Nucleus accumbens (tissue), 56 donors: ENCODE data around the gene HEPACAM.

ENCODE experiments used
- DNase-seq, 56 donors: peaks; one replicate each; lab custom pipeline; 2025; lab: John Stamatoyannopoulos, UW

Gene HEPACAM

DNA sequence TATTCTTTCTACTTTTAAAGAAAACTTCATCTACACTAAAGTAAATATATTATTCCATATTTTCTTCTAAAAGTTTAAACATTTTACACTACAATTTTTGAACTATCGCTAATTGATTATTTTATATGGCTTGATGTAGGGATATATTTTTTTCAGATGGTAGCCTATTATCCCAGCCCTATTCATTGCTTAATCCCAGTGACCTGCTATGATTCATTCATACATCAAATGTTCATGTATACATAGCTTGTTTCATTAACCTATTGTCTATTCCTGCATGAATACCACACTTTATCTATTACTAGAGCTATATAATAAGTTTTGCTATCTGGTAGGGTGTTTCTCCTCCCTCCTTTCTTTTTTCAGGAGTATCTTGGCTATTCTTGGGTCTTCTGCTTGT, 33.2 kb downstream of the HEPACAM start:
- DNase-seq = no peak

GRCh38 chr11:124900464-124900863, 35.4 kb downstream of the HEPACAM start:
- DNase-seq = peak in 2 of 56 donors; percentile 43 to 76

GRCh38 chr11:124899383-124900145, 36.3 kb downstream of the HEPACAM start:
- no peak for DNase-seq

DNA sequence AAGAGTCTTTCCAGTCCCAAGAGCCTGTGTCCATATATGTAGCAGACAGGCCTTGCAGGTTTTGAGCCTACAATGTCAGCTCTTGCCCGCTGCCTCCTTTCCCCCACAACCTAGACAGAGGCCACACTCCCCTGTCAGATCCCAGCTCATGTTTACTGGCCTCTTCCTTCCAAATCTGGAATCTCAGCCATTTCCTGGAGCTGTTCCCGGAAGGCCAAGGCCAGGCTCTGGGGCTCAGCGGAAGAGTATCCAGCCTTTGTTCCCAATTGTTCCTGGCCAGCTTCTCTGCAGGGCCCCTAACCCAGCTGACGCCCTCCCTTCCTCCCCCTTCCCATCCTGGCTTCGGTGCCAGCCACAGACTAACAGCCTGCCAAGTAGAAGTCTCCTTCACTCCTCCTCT, 37.1 kb downstream of the HEPACAM start:
- peak in 46 of 56 donors; percentile 13 to 75 (median 54) for DNase-seq

GRCh38 chr11:124898263-124898680, 37.6 kb downstream of the HEPACAM start:
- DNase-seq = no peak

GRCh38 chr11:124897674-124898262, 38.1 kb downstream of the HEPACAM start, which contains the start of gene ROBO4:
Gene ROBO4, minus strand, starts transcription at chr11:124897865. Its CDS starts 70 bp downstream, at chr11:124897795.
- no peak for DNase-seq

DNA sequence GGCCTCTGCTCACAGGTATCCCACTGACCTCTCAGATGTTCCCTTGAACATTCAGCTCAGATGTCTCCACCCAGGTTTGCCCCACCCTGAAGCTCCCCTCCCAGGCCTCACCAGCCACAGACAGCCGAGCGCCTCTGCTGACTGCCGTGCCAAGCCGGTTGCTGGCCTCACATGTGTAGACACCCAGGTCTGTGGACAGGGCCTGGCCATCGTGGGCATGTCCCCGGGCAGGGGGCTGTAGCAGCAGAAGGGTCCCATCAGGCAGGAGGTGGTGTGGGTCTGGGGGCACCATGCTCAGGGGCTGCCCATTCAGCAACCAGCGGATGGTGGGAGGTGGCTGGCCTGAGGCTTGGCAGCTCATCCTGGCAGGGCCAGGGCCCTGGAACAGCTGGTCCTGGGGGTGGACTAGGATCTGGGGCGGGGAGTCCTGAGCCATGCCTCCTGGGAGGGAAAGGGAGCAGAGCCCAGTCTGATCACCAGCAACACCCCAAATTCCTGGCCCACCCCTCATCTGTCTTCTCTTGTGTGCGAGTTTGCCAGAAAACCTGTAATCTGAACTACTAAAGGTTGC, 38.9 kb downstream of the HEPACAM start:
- DNase-seq = no peak

DNA sequence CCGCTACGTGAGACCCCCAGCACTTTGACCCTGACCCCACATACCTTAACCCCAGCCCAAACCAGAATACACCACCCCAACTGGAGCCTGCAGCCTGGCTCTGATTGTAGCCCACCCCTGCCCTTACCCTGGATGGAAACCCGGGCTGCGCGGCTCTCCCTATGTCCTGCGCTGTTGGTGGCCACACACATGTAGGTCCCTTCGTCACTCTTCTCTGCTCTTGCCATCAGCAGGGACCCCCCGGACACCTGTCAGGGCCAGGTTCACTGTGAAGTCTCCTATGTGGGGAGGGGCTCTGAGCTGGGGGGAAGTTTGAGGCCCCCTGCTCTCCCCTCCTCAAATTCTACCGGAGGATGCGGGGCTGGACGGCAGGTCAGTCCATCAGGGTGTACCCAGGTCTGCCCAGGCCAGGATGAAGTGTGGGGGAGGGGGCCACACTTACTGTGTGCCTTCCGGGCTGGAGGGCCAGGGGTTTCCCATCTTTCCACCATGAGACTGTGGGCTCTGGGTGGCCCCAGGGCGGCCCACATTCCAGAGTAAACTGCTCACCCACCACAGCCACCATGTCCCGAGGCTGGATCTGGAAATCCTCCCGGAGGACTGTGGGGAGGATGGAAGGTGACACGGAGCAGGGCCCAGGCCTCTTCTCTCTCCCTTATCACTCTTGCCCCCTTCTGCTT, 39.6 kb downstream of the HEPACAM start:
- DNase-seq = no peak

- no peak for DNase-seq
These were observed 40.3 kb downstream of the HEPACAM start for GRCh38 chr11:124895471-124895971.

GRCh38 chr11:124894606-124895430, 41.0 kb downstream of the HEPACAM start:
- DNase-seq = no peak

- DNase-seq = no peak
These were observed 42.0 kb downstream of the HEPACAM start for GRCh38 chr11:124893781-124894401.

- peak in 1 of 56 donors; percentile 34 for DNase-seq
These were observed 42.9 kb downstream of the HEPACAM start for GRCh38 chr11:124892750-124893454.

DNA sequence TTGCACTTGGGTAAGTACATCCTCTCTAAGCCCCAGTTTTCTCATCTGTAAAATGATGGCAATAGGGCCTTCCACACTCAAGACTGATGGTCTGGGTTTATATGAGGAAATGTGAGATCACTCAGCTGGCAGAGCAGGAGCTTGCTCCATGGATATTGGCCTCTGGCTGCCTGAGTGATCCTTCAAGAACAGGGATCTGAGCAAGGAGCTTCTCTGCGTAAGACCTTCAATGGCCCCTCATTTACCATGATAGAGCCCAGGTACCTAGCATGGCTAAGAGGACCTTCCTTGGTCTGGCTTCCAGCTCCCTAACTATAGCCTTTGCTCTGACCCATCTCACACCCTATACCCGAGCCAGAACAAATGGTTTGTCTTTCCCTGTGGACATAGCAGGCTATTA, 43.7 kb downstream of the HEPACAM start:
- DNase-seq = no peak

- DNase-seq = no peak
These were observed 44.4 kb downstream of the HEPACAM start for GRCh38 chr11:124891373-124891861.

GRCh38 chr11:124890683-124891372, 45.0 kb downstream of the HEPACAM start:
- DNase-seq = no peak

GRCh38 chr11:124890151-124890550, 45.7 kb downstream of the HEPACAM start:
- DNase-seq = no peak

GRCh38 chr11:124889191-124890091, 46.4 kb downstream of the HEPACAM start:
- no peak for DNase-seq
